ENCODE measurements around the gene SAMD11. TPM values are rescaled to one million over a fixed set of nuclear protein-coding genes. Genes with fewer than 3 reads are reported as not detected.

SAMD11 gene
- total and polyA plus RNA-seq, 2 of the 8 experiments (the other 6 are each of a cell fraction or from before 2014, with no cell fraction given), result 0.18 to 0.30 TPM

DNA sequence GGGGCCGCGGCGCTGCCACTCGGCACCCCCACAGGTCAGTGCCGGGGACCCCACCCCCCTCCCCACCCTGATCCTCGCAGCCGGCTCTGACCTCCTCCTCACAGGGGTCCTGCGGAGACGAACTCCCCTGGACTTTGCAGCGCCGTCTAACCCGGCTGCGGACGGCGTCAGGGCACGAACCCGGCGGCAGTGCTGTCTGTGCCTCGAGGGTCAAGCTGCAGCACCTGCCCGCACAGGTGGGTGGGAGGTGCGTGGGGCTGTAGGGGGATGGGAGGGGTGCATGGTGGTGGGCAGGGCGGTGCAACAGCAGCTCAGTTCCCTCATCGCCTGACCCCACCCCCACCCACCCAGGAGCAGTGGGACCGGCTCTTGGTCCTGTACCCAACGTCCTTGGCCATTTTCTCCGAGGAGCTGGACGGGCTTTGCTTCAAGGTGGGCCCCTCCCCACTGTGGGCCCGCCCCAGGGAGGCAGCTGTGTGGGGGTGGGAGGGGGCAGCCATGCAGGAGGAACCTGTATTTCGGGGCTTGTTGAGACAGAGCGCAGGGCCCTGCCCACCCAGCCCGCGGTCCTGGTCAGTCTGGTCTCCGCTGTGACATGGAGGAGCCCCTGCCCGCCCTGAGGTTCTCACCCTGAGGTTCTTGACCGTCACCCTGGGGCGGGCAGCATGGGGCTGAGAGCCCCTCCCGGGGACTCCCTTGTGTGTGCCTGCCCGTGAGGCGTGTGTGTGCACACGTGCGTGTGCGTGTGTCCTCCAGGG lies 47.4 kb downstream of the SAMD11 start:
- no peaks in the 10 kb centered on the region for H3K36me3 ChIP-seq (ENCODE audit: control insufficient read depth in 2 of 4, insufficient read depth in 4 of 4, low read length in 3 of 4)
- H3K4ac ChIP-seq (replicated peaks; ENCODE audit: insufficient read length, low read depth, low read length), result no peak overlapping the region
- H3K23ac ChIP-seq (ENCODE audit: insufficient read length), result no peak overlapping the region
- peaks cover 0 to 3% of the 10 kb centered on the region in 2 experiments; a peak in 1 of 4 replicates for H3K79me2 ChIP-seq (ENCODE audit: control insufficient read depth in 1 of 2, insufficient read depth in 2 of 2, low read length in 2 of 2)
- no peak overlapping the region for H4K5ac ChIP-seq (ENCODE audit: insufficient read length, low read depth, low read length)
- peaks cover 0 to 20% of the 10 kb centered on the region in 2 experiments for H4K20me1 ChIP-seq (replicated peaks in 1 of 2; ENCODE audit: control insufficient read depth in 1 of 2, insufficient read depth in 2 of 2, low read length in 2 of 2)
- DNase-seq (ENCODE audit: low read depth in 1 of 2, low spot score in 2 of 2) (no peak), FAIRE-seq (no peak)
- H3K27me3 ChIP-seq (replicated peaks in 1 of 4; ENCODE audit: control insufficient read depth in 3 of 4, extremely low read depth in 1 of 4, insufficient read depth in 3 of 4, low read length in 3 of 4), result peaks cover 11 to 63% (median 48%) of the 10 kb centered on the region in 4 experiments
- H3K4me3 ChIP-seq (ENCODE audit: extremely low read depth in 1 of 4, insufficient read depth in 2 of 4, low read depth in 3 of 4, low read length in 4 of 4), result peak overlapping the region in 1 of 4 experiments; percentile 50; a peak in 3 of 8 replicates
- no peak overlapping the region for H2AFZ ChIP-seq (ENCODE audit: low read length)
- H2AK5ac ChIP-seq (ENCODE audit: low read depth, low read length), result no peak overlapping the region
- H2BK20ac ChIP-seq (ENCODE audit: low read length), result no peak overlapping the region
- peaks cover 0 to 14% (median 8%) of the 10 kb centered on the region in 4 experiments; a peak in 5 of 7 replicates for H3K4me1 ChIP-seq (replicated peaks in 1 of 4; ENCODE audit: control insufficient read depth in 3 of 4, insufficient read depth in 4 of 4, low read length in 3 of 4)
- no peak overlapping the region for H3K9ac ChIP-seq (replicated peaks in 1 of 4; ENCODE audit: extremely low read depth in 1 of 4, low read depth in 3 of 4, low read length in 3 of 4)
- ChIA-PET POLR2A (ENCODE audit: partially characterized antibody) (interaction anchor here (0.8 to 1.4 kb wide), 6 partner anchors 9 to 63 kb away, joined by 3 to 5 read pairs (median 4); no protein-coding TSS in a partner anchor), CTCF (ENCODE audit: partially characterized antibody) (interaction anchor here (0.5 to 7.0 kb wide), 10 partner anchors 12 to 287 kb away, joined by 3 to 53 read pairs (median 3); partner anchors contain the start of gene PERM1)
- peak overlapping the region; percentile 46 to 61; a peak in 3 of 4 replicates for H3K4me2 ChIP-seq (ENCODE audit: insufficient read depth in 1 of 2, low read depth in 2 of 2, low read length in 2 of 2)
- H3K9me3 ChIP-seq (ENCODE audit: insufficient read depth in 2 of 2, low read depth in 1 of 2, low read length in 1 of 2), result no peaks in the 10 kb centered on the region
- no peak overlapping the region for H2BK120ac ChIP-seq (replicated peaks; ENCODE audit: low read depth, low read length)
- 76% methylated on average over 5 of the region's 42 CpGs; no CpG with 5 or more reads in 1 of the 2 experiments for WGBS, 2 experiments (ENCODE audit: extremely low coverage in 1 of 2, insufficient coverage in 1 of 2, insufficient read length in 1 of 2, insufficient replicate concordance in 2 of 2, low coverage in 1 of 2, low lambda C conversion rate in 2 of 2, missing lambda C conversion rate in 1 of 2)
- no peak overlapping the region for H2BK5ac ChIP-seq (ENCODE audit: low read depth, low read length)
- no peak overlapping the region for H3K56ac ChIP-seq (replicated peaks; ENCODE audit: insufficient read length, low read depth, low read length)
- H2BK15ac ChIP-seq (ENCODE audit: low read length), result no peak overlapping the region
- 0 out of 2 replicates have a peak overlapping the region, but pooled peaks have one; percentile 27 for H2BK12ac ChIP-seq (ENCODE audit: low read depth, low read length)
- H4K91ac ChIP-seq (replicated peaks; ENCODE audit: insufficient read length, low read length), result no peak overlapping the region
- H3K79me1 ChIP-seq (ENCODE audit: low read depth, low read length), result no peaks in the 10 kb centered on the region; the same call in 1 of the 2 replicates
- H3K14ac ChIP-seq (ENCODE audit: insufficient read length), result no peak overlapping the region
- TF ChIP-seq EZH2 (IDR thresholded peaks at IDR 0.05; ENCODE audit: low read depth, low read length, severe bottlenecking) (peak; percentile 2), EGR1 (IDR thresholded peaks at IDR 0.05; ENCODE audit: borderline replicate concordance, low read depth, low read length) (no peak)
- H3K23me2 ChIP-seq (ENCODE audit: low read depth, low read length), result peaks cover 10% of the 10 kb centered on the region; the same call in 1 of the 2 replicates
- H3K18ac ChIP-seq (ENCODE audit: extremely low read depth, low read length), result no peak overlapping the region
- H3K27ac ChIP-seq (ENCODE audit: low read depth, low read length), result no peak overlapping the region
- no peak overlapping the region for H4K8ac ChIP-seq (ENCODE audit: extremely low read depth, insufficient read depth, low read length)
